HTR-8/SVneo (cell line): ENCODE data around the gene PDIA5.

Experiments
- DNase-seq: peaks from one replicate; pipeline ENCODE4 v3.0.0; 2011; ENCODE audit warnings: low spot score, mixed read lengths; ENCODE audit not compliant: insufficient read length
- FAIRE-seq: peaks from 2 replicates; lab custom pipeline; 2011; peaks lifted over from hg19 to GRCh38; lab: Jason Lieb, UNC

Gene PDIA5

DNA sequence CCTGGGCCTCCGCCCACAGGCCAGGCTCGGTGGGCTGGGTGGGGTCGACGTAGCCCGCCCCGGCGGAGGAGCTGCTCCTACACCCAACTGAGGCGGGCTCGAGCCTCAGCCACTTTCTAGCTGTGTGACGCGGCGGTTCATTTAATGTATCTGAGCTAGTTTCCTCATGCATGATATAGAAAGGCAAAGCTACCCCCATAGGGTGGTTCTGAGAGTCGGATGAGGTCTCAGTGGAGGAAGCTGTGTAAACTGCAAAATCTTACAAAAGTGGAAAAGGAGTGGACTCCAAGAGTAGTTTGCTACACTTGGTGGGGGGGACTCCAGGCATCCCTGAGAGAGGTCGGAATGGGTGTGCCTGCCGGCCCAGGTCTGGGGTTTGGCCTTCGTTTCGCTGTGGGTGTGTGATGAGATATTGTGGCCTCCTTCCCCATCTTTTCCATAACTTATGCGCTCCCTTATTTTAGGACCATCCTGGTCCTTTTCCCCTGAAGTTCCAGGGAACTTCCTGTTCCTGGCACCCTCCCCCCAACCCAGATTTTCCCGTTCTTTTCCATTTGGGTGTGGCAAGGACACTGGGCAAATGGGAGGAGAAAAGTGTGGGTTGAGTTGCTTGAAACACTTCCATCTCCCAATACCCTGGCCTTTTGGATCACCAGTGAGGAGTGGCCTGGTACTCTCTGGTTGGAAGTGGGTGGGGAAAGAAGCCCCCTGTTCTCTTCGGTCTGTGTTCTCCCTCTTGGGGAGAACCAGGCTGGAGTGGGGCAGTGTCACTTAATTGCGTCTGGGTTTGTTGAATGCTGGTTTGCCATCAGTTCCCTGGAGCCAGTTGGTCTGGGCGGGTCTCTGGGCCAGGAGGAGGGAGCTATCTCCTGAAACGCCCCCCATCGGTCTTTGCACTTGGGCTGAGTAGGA, 1.1 kb downstream of the PDIA5 start:
- no peak for DNase-seq
- no peak for FAIRE-seq

DNA sequence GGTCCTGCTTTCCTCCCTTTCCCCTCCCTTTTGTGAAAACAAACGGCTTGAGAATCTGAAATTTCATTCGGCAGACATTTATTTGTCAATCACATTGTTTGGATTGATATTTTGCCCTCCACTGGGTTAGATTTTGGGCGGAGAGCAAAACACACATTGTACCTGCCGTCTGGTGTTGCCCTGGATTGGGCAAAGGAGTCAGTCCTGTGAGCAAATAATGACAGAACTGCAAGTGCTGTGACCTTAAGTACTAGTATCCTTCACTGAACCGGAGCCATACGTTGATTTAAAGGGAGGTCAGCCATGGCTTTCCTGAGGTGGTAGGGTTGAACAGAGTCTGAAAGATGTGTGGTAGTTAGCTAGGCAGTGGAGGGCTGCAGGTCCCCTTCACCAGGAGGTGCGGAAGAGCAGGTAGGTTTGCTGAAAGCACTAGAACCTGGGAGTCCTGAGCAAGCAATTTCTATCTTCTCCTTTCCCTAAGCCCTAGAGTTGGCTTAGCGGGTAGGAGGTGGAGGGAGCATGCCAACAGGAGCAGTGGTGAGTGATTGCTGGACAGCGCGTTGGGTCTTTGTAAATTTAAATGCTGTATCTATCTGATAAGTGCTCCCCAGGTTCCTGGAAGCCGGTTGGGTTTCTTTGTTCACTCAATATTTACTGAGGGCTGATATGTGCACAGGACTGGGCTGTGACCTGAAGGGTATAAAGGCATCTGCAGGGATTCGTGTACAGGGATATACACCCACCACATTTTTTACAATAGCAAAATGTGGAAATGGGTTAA, 2.0 kb downstream of the PDIA5 start:
- no peak for FAIRE-seq
- no peak for DNase-seq

DNA sequence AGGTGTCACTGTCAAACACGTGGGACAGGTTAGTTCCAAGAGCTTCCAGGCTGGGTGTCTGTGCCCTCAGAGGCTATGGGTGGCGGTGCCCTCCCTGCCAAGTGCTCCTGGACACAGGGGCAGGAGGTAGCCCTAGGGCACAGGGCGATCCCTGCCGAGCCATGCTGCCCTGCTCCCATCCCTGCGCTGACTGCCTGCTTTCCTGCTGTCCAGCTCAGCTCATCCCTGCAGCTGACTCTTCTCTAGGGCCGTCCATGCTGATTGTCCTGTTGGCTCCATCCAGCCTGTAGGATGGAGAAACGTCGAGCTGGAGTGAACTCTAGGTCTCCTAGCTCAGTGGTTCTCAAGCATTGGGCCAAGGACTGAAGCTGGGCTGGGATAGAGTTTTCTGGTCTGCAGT, 3.7 kb downstream of the PDIA5 start:
- no peak for FAIRE-seq

DNA sequence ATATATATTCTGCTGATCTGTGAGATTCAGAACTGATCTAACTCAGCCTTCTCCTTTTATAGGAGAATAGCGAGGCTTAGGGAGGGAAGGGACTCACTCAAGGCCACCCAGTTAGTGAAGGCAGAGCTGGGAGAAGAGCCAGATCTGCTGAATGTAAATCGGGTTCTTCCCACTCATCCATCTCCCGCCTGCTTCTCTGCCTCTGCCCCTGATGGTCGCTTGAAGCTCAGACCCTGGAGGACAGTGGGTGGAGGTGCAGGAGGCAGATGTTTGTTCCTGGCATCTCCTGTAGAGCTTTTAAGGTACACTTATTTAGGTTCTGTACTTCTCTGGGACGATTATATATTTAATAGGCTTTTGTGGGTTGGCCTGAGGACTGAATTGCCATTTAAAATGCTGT, 4.3 kb downstream of the PDIA5 start:
- DNase-seq (no peak), FAIRE-seq (no peak)

More for the DNA sequence above, 3.7 kb downstream of the PDIA5 start:
- DNase-seq, result no peak

DNA sequence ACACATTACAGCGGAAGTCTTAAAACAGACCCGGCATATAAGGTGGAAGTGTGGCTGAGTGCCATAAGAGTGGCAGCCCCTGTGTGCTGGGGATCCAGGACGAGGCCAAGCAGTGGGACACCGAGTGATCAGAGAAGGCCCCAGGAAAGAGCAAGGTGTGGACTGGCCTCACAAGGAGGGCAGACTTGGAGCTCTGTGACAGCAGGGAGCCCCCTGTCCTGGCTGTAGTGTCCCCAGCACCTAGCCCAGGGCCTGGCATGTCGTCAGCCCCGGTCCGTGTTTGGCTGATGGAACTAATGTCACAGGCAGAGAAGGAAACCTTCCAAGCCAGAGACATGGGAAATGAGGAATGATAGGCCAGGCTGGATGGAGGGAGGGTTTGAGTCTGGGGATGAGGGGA, 4.8 kb downstream of the PDIA5 start:
- DNase-seq (no peak), FAIRE-seq (no peak)

DNA sequence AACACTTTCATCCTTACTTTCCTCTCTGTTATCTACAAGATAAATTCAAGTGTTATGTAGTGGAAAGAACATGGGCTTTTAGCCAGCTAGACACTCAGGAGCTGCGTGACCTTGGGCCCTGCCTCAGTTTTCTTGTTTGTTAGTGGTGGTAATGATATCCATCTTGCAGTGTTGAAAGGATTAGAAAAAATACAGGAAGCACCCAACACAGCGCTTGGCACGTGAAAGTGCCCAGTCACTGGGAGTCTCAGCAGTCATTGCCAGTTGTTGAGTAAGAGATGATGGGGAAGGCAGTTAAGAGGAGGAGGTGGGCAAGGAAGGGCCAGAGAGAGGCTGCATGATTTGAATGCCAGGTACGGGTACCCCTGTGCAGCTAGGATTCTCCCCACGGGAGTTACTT, 5.3 kb downstream of the PDIA5 start:
- DNase-seq (no peak), FAIRE-seq (no peak)

DNA sequence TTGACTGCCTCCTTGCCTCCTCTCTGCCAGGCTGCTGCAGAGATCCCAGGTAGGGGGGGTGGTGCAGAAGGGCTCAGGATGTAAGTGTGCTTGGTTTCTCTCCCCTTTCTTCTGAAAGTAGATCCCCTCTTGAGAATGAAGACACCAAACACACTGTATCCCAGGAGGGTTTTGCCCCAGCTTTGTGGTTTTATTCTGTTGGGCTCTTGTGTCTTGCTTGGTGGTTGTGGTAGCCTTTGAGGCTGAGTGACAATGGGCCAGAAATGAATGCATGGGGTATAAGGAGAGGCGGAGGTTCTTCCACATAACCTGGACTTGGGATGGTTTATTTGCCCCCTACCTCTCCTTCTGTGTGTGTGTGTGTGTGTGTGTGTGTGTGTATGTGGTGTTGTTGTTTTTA, 5.7 kb downstream of the PDIA5 start:
- no peak for FAIRE-seq

DNA sequence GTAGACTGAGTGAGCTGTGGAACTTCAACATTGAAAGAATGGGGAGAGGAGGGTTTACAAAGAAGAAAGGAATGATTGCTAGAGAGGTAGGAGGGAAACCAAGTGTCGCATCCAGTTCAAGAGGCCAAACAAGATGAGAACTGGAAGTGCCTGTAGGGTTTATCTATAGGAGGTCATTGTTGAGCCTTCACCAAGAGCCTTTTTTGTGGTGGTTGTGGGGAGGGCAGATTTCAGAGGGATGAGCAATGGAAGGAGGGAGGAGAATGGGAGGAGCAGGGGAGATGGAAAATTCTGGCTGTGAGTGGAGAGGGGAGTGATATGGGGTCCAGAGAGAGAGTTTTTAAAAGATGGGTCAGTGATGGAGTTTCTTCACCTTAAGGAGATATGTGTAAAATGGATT, 8.5 kb downstream of the PDIA5 start:
- FAIRE-seq (no peak), DNase-seq (no peak)

More for the DNA sequence above, 5.7 kb downstream of the PDIA5 start:
- DNase-seq, result no peak

DNA sequence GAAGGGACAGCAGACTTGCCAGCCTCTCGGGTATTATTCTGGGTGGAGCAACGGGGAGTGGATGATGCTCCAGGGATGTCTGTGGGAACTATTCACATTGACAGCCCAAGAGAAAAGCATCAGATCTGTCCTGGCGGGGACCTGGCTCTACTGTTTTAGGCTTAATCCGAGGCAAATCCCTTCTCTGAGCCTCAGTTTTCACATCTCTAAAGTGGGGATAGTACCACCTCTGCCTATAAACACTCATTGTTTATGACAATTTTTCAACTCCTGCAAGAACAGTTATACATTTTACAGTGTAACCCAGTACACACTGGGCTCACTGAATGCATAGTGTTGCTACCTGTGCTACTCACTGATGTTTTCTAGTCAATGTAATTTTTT, 9.3 kb downstream of the PDIA5 start:
- DNase-seq, result no peak
- no peak for FAIRE-seq

DNA sequence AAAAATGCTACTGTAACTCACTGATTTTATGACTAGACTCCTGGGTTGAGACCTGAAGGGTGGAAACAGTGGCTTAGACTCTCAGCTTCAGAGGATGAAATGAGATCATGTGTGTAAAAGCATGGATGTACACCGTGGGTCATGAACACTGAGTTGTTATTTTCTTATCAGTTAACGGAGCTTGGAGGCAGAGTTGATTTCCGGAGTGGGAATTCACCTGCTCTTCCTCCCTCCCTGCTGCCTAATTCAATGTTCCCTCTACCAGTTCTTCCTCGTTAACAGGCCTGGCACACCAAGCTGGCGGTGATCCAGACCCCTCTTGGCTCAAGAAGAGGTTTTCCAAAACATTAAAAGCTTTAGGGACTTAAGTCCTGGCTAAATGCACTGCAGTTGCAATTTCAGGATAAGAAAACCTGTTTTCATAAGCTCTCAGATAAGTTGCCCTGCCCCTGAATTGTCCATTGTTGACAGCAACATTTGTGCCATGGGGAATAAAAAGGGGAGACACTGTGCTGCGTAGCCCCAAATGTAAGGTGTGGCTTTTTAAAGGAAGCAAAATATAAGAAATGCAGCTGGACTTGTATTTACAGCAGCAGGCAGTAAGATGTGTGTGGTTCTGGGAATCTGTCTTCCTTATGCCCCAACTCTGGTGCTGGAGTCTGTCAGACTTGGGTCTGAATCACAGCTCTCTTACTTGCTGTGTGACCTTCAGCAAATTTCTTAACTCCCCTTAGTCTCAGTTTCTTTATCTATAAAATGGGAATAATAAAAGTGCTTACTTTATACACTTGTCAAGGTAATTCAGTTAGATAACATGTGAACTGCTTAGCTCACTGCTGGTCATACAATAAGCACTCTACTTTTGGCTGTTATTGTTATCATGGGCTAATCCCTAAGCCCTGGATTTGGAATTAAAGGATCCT, 9.9 kb downstream of the PDIA5 start:
- DNase-seq (no peak), FAIRE-seq (no peak)

DNA sequence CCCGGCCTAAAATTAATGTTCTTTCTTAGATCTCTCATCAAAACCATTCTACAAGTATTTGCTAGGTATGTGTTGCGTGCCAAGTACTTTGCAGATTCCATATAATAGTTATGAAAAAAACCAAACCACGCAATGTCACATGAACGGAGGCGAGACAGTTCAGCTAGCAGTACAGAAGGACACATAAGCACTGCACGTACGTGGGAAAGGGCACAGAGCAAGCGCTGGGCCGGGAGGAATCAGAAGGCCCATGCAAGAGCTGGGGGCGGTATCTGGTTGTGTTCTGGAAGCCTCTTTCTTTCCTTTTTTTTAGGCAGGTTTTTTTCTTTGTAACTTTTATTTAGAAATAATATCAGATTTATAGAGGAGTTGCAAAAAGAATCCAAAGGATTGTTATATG, 11.3 kb downstream of the PDIA5 start:
- FAIRE-seq (no peak), DNase-seq (no peak)

DNA sequence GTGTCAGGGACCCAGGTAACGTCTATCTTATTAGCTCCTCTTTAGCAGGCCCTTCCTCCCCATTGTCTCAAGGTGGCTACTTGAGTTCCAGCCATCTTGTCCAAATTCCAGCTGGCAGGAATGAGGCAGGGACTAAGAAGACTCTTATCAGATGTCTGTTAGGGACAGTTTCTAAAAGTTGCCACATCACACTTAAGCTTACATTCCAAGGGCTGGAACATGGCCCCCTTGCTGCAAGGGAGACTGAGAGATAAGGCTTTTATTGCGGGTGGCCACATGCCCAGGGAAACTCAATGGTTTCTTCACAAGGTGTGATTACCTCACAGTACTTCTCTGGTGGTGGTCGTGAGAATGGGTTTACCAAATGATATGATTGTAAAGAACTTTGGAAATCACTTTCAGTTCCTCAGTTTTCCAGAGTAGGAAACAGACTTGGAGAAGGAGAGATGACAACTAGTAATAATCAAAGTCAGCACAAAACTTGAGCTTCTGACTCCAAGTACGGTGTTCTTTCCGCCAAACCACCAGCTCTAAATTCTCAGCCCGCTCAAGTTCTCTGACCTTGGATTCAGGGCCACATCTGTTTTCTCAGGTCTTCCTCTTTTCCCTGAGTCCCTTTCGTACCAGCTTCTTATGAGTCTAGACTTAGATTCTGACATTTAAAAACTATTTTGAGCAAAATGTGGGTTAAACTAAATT, 14.2 kb downstream of the PDIA5 start:
- DNase-seq (no peak), FAIRE-seq (no peak)

DNA sequence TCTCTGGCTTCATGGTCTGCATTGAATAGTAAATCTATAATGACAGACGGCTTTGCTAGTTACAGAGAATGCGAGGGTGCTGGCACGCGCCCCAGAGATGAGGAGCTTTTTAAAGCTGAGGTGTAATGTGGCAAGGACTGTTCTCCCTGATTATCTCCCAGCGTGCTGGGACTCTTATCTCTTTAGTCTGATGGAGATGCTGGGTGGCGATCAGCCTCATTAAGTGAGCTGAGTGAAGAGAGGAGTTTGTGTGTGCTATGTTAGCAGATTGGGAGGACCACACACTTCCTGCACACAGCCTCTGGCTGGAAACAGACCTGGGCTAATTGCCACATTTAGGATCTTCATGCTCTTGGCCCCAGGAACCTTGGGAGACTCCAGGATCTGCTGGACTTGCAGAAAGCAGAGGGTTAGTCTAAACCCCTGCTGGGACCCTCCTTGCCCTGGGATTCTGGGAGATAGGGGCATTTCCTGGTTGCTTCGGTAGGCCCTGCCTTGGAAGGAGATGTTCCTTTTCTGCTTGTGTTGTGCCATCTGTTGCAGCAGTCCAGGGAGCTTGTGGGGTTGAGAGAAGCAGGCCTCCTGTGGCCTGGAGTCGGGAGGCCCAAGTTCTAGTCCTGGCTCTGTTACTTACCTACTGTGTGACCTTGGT, 15.0 kb downstream of the PDIA5 start:
- FAIRE-seq, result no peak
- no peak for DNase-seq

DNA sequence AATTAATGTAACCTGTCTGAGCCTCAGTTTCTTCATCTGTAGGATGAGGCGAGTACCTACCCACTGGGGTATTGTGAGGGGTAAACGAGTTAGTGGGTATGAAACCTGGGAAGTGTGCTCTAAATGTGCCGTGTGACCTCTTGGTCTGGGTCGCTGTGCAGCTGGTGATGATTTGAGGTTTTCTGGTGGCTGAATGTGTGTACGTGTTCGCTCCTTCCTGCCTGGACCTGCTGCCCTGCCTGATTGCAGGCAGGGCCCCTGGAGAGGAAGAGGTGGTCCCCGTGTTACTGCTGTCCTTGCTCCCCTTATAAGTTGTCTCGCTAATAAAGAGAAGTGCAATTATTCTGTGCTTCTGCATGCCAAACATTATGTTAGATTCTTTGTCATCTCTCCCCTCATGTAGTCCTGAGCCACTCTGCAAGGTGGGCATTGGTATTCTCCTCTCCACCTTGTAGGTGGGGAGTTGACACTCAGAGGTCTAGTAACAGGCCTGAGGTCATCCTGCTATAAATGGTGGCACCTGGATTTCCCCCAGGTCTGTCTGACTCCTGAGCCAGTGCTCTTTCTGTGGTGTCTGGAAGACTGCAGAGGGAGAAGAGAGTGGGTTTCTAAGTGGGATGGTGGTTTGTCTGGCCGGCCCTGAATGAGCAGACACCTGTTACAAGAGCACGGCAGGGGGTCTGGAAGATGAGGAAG, 15.7 kb downstream of the PDIA5 start:
- FAIRE-seq (no peak), DNase-seq (no peak)

DNA sequence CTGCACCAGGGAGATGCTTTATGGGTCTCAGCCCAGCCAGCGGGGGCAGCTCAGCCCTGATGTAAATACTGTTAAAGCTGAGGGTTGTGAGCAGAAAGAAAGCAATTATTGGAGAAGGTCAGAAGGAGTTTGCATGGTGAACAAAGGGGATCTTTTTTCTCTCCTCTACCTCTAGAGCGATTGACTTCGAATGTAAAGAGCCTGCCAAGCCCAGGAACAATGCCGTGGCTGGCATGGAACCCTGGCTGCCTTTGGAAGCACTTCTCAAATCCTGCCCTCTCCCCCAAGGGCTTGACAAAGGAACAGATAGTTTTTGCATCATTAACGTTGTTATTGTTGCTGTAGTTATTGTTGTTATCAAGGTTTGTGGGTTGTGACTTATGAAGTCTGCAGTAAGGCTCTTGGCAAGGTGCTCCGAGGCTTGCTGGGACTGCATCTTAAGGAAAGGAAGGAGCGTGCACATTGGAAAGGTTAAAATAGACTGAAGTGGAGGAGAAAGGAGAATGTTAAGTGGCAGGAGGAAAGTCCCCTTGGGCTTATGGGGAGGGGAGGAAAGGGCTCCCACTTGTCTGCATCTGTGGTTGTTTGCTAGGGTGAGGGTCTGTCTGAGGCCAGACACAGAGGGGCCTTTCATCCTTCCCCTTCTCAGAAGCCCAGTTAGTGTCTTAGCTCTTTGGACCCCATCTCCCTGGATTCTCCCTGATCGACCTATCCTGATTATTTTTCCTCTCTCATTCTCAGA, 16.7 kb downstream of the PDIA5 start:
- no peak for DNase-seq
- no peak for FAIRE-seq

DNA sequence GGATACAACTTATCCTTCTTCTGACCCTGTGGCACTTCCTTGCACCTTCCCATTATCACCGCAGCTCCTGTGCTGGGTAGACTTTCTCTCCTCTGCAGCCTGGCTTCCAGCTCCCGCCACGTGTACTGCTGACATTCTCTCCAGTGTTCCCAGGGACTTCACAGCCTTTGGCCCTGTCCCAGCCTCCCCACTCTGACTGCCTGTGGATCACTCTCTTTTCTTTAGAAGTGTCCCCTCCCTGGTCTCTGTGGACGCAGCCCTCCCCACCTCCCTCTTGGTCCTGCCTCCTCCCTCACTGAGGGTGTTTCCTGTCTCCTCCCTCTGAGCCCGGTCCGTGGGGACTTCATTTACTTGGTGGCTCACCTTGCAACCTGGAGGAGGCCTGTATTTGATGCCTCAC, 17.4 kb downstream of the PDIA5 start:
- DNase-seq (no peak), FAIRE-seq (no peak)

DNA sequence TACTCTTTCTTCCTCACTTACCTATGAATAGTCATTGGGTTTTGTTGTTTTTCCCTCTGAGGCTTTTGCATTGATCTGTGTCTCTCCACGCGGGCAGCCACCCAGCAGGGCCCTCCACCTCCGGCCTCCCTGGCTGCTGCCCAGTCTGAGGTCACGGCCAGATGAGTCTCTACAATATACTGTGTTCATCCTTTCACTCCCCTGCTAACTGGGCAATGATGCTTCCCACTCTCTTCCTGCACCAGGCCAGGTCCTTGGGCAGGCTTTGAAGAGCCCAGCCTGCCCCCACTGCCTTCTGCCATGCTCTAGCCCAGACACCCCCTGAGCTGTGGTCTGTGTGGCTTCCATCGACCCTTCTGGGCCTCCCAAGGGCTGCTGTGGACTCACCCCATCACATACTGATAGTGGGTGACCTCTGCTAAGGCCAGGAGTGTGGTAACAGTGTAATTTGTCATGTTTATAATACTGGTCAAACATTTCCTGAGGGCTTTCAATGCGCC, 18.0 kb downstream of the PDIA5 start:
- DNase-seq (no peak), FAIRE-seq (no peak)
